HG03196 (cell line): ENCODE results near the gene GFOD1.
A peak's percentile ranks its signal among the peaks of the same experiment; 100 is the strongest.
"Not testable (repeated sequence)": the region's sequence is repeated elsewhere in the genome, so short reads cannot be mapped to it uniquely, and the experiment has no call there.

Experiments
- ATAC-seq: cut with Tn5 transposase; IDR thresholded peaks from one replicate; pipeline ENCODE4 v1.9.1; 2021; ENCODE audit not compliant: unreplicated experiment

The GFOD1 gene

DNA sequence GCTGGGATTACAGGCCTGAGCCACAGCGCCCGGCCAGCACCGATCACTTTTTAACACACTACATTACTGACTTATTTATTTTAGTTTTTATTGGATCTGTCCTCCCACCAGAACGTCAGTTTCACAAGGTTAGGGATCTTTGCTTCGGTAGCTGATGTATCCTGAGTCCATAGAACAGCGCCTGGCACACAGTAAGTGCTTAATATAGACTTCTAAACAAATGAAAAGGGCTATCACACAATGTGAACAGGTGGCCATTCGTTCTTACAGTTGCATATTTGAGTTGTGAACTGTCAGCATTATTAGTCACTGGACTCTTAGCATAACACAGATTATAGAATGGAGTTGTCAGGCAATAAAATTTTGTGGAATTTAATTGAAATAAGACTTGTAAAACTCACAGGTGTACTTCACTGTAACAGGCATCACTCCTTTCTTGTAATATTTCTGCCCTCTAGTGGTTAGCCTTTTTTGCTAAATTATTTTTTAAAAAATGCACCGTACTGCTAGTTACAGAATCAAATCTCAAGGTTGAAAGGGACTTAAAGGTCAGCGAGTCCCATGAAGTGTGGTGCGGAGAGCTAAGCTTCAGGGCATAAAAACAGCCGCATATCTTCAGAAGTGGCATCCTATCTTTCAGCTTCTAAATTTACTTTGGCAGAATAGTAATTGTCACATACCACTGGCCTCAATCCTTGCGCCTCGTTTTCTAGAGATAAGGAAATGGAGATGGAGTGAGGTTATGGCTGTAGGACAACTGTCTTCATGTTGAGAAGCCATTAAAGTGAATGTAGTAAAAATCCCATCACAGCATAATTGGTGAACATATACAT lies 155.7 kb downstream of the GFOD1 start:
- ATAC-seq, result no peak

DNA sequence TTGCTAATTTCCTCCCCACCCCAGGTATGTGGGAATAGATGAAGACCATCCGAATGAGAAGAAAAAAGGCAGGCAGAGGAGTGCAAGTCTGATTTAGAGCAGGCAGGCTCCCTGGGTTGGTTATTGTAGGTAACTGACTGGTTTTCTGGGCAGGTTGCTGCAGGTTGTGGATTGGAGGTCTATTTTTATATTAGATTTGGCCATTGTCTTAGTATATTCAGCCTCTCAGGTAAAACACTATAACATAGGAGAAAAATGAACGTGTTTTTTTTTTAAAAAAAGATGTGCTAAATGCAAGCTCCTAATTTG lies 158.6 kb downstream of the GFOD1 start:
- no peak for ATAC-seq

GRCh38 chr6:13328076-13328874 lies 159.1 kb downstream of the GFOD1 start, which contains the start of gene TBC1D7:
TSS of gene TBC1D7 (minus strand) at chr6:13328537. CDS start at chr6:13326898, 1,639 bp downstream.
- peak; percentile 86 for ATAC-seq

DNA sequence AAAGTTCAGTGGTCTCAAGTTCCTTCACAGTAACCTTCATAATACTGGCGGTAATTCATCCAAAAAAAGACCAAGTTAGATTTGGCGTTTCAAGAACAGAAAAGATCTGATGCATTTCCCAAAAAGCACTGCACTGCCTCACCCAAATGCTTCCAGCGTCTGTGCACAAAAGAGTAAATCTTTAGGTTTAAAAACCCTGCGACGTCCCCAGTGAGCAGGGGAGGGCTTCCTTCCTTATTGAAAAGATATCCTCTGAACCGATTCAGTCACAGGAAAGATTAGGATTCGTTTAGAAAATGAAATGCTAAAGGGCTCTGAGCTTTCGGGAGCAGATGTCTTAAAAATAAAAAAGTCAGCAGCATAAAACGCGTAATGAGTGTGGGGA lies 159.7 kb downstream of the GFOD1 start:
- ATAC-seq, result no peak

DNA sequence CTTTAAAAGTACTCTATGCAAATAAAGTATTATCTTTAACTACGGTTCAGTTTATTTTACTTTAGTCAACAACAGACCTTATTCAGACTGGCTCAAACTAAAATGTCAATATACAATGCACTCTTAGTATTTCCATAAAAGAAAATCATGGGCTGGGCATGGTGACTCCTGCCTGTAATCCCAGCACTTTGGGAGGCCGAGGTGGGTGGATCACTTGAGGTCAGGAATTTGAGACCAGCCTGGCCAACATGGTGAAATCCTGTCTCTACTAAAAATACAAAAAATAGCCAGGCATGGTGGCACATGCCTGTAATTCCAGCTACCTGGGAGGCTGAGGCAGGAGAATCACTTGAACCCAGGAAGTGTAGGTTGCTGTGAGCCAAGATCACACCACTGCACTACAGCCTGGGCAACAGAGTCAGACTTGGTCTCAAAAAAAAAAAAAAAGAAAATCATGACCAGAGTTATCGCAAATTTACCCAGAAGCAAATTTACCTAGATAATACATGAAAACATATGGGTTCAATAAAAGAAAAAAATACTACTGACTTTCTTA lies 161.3 kb downstream of the GFOD1 start:
- ATAC-seq, result not testable (repeated sequence)

DNA sequence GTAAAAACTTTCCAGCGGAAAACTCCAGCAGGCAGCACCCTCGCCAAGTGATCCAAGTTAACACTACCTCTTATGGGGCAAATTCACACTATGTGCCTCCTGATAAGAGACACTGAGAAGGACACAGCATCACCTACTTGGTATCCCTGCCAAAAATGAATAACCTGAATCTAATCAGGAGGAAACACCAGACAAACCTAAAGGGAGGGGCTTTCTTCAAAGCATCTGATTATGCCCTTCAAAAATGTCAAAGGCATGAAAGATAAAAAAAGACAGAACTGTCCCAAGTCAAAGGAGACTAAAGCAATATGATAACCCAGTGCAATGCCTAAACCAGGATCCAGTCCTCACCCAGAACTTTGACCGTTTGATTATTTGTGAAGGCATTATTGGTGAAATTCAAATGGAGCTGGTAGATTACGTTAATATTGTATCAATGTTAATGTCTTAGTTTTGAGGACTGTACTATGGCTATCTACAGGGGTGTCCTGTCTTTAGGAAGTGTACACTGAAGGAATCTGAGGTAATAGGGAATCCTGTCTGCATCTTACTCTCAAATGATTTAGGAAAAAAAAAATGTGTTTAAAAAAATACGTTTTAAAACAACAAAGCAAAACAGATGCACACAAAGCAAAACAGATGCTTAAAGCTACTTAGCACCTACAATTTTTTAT lies 167.4 kb downstream of the GFOD1 start:
- no peak for ATAC-seq

DNA sequence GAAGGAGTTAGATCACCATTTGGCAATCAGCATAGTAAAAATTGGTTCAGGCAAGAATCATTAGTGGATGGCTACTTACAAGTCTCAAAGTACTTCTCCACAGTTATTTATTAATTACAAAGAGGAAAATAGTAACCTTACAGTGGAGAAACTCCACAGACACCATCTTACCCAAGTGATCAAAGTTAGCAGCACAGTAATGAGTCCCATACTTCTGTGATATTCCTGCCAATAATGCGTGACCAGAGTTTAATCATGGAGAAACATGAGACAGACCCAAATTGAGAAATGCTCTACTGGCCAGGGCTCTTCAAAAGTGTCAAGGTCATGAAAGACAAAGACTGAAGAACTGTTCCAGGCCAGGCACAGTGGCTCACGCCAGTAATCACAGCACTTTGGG lies 168.6 kb downstream of the GFOD1 start:
- no peak for ATAC-seq

DNA sequence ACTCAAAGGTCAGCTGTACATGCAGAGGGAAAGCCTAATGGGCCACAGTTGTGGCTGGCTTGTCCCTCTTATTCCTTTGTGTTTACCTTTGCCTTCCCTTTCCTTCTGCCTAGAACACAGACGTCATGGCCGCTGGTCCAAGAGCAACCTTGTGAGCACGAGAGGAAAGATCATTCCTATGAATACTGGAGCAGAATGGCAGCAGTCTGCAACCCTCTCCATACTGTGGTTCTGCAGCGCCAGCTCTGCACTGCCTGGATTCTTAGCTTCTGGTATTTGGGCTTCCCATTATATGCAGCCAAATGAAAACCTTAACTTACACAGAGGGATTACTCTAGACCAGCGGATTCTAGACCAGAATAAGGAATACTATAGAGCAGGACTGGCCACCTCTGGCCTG lies 171.5 kb downstream of the GFOD1 start:
- no peak for ATAC-seq

GRCh38 chr6:13314806-13315205 lies 172.6 kb downstream of the GFOD1 start:
- ATAC-seq, result no peak

DNA sequence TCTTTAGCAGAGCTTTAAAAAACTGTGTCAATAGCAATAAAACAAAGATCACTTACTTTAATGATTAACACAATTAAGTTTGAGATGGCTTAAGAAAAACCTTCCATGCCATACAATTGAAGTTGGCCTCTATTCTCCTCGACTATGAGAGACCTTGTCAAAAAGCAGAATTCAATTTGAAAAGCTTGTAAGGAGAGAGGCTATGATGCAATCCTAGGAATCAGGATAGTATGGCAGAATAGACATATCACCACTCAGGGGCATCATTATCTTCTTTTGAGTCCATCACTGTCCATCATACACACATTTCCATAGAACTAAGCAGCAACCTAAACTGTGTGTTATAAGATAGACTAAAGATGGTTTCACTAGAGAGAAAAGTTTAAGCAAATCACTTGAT lies 176.2 kb downstream of the GFOD1 start:
- ATAC-seq, result no peak

DNA sequence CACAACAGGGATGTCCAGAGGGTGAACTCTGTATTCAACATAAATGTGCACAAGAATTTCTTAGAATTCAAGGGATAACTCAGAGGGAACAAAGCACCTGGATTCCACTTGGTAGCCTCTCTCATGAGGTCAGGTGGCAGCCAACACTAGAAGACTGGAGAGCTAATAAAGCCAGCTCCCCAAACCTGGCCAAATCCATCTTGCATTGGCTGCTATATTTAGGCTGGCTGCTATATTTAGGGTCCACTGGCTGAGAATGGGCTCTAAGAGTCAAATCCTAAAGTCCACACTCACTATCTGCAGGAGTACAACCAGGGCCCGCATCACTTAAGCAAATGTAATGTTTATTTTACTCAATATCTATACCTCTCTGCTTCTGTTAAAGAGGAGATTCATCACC lies 179.1 kb downstream of the GFOD1 start:
- ATAC-seq, result no peak
